Transverse colon (tissue), 4 donors: Measurements from ENCODE around the gene PHPT1. TPM values are rescaled to one million over a fixed set of nuclear protein-coding genes. Genes with fewer than 3 reads are reported as not detected.

Experiments
- DNase-seq: peaks from one replicate; pipeline ENCODE4 v3.0.0-alpha.2; 2019
- H3K27ac ChIP-seq, 4 donors: fragments of 200-600 bp; sonication (generic); 2 replicates each; pipeline ENCODE4 v1.5.1; 2016 to 2018; ENCODE audit warnings: inconsistent platforms in 4 of 4
- H3K27me3 ChIP-seq: fragments of 200-600 bp; sonication (generic); 2 replicates; pipeline ENCODE4 v1.5.1; 2017; ENCODE audit warnings: inconsistent platforms
- H3K36me3 ChIP-seq, 4 donors: fragments of 200-600 bp; sonication (generic); 2 replicates each; pipeline ENCODE4 v1.5.1; 2017 to 2019; ENCODE audit warnings: inconsistent platforms in 4 of 4
- H3K4me1 ChIP-seq, 4 donors: fragments of 200-600 bp; sonication (generic); 2 replicates each; pipeline ENCODE4 v1.5.1; 2017 to 2020; ENCODE audit warnings: inconsistent platforms in 4 of 4
- H3K4me3 ChIP-seq, 4 donors: fragments of 200-600 bp; sonication (generic); 1 replicate in 1 of 4; 2 replicates in 3 of 4; pipeline versions ENCODE4 v1.5.1 to v1.6.1; 2017 to 2019; ENCODE audit warnings: inconsistent platforms in 4 of 4
- H3K9me3 ChIP-seq, 2 donors: fragments of 200-600 bp; sonication (generic); 2 replicates each; pipeline ENCODE4 v1.5.1; 2017 to 2019; ENCODE audit warnings: inconsistent platforms in 2 of 2
- CTCF ChIP-seq, 5 experiments: fragments of 200-600 bp in 3 of 5; fragments of 450-650 bp in 2 of 5; sonication (generic) in 3 of 5; IDR thresholded peaks; 1 replicate in 2 of 5; 2 replicates in 3 of 5; pipeline ENCODE4 v1.5.1; 2016 to 2017; ENCODE audit warnings: antibody characterized with exemption in 5 of 5, inconsistent platforms in 3 of 5, mild to moderate bottlenecking in 2 of 5, moderate library complexity in 1 of 5
- EP300 ChIP-seq: sonication (generic); formaldehyde crosslinking; IDR thresholded peaks from one replicate; pipeline ENCODE4 v1.6.1; 2017; ENCODE audit warnings: antibody characterized with exemption, low read depth
- POLR2A ChIP-seq: fragments of 450-650 bp; IDR thresholded peaks from one replicate; pipeline ENCODE4 v1.6.1; 2016; ENCODE audit warnings: antibody characterized with exemption, mild to moderate bottlenecking, moderate library complexity
- POLR2AphosphoS5 ChIP-seq, 3 donors: sonication (generic); formaldehyde crosslinking; IDR thresholded peaks; one replicate each; pipeline ENCODE4 v1.6.1; 2016; ENCODE audit warnings: antibody characterized with exemption in 3 of 3
- WGBS, 2 donors: methylation state at CpG; one replicate each; pipeline ENCODE4 v1.1.5; 2018; ENCODE audit warnings: low coverage in 1 of 2; 5-methylcytosine and 5-hydroxymethylcytosine counted together
- in situ Hi-C, 4 donors: fragments of 200-750 bp; cut with MboI; loops; one replicate each; pipeline versions ENCODE4 v1.15.0 to v1.15.1; 2017; ENCODE audit warnings: low sequenced_read_pairs in 3 of 4, low pct_ligation_motif_present in 1 of 4, low pct_unique_long_range_greater_than_20kb in 1 of 4
- intact Hi-C: fragments of 100-400 bp; cut with DNase I; formaldehyde crosslinking; loops from one replicate; pipeline ENCODE4 v1.15.1; 2023; ENCODE audit warnings: low total_unique reads
- total RNA-seq, 4 donors: library from RNA; depleted of rRNA; stranded (reverse); fragments of >200 nt; gene quantifications; one replicate each; pipeline ENCODE4 v1.1.0, GENCODE V29; 2016

PHPT1 gene
- total RNA-seq, 4 donors from 2014 or later = 69.7 to 134 (median 107) TPM

GRCh38 chr9:136856541-136857141, 7.4 kb downstream of the PHPT1 start:
- in situ Hi-C loops = no loop called here
- H3K36me3 ChIP-seq = peaks cover 0 to 5% (median under 1%) of the 10 kb centered on the region in 4 donors
- H3K4me3 ChIP-seq = no peak overlapping the region
- intact Hi-C loops = no loop called here
- DNase-seq = peak; percentile 11
- no peaks in the 10 kb centered on the region for H3K27me3 ChIP-seq
- WGBS, 2 donors = 81% methylated on average over 11 of the region's 14 CpGs; no CpG with 5 or more reads in 1 of the 2 donors
- no peak for TF ChIP-seq POLR2A
- no peak for TF ChIP-seq CTCF (IDR thresholded peaks at IDR 0.05)
- TF ChIP-seq POLR2AphosphoS5 (IDR thresholded peaks at IDR 0.05) = no peak
- TF ChIP-seq EP300 = no peak
- peak overlapping the region in 2 of 4 donors; percentile 91 to 92 for H3K27ac ChIP-seq
- H3K4me1 ChIP-seq = peaks cover 28 to 49% (median 40%) of the 10 kb centered on the region in 4 donors
- no peaks in the 10 kb centered on the region for H3K9me3 ChIP-seq

GRCh38 chr9:136857166-136857565, 8.0 kb downstream of the PHPT1 start:
- Histone ChIP-seq H3K36me3 (peaks cover 0 to 8% (median 3%) of the 10 kb centered on the region in 4 donors), H3K27ac (peak overlapping the region; percentile 89 to 92 (median 92)), H3K4me3 (no peak overlapping the region), H3K9me3 (no peaks in the 10 kb centered on the region), H3K27me3 (no peaks in the 10 kb centered on the region), H3K4me1 (peaks cover 28 to 52% (median 40%) of the 10 kb centered on the region in 4 donors)
- peak; percentile 9 for DNase-seq
- TF ChIP-seq POLR2AphosphoS5 (IDR thresholded peaks at IDR 0.05) (no peak), CTCF (IDR thresholded peaks at IDR 0.05) (no peak), POLR2A (no peak), EP300 (no peak)
- in situ Hi-C loops (no loop called here), intact Hi-C loops (no loop called here)
- WGBS, 2 donors = 79% methylated on average over 14 of the region's 19 CpGs; no CpG with 5 or more reads in 1 of the 2 donors

GRCh38 chr9:136857581-136858412, 8.6 kb downstream of the PHPT1 start:
- Histone ChIP-seq H3K4me1 (peaks cover 28 to 52% (median 40%) of the 10 kb centered on the region in 4 donors), H3K9me3 (no peaks in the 10 kb centered on the region), H3K4me3 (no peak overlapping the region), H3K27me3 (no peaks in the 10 kb centered on the region), H3K36me3 (peaks cover 0 to 14% (median 6%) of the 10 kb centered on the region in 4 donors), H3K27ac (peak overlapping the region; percentile 89 to 92 (median 92))
- peak in 2 of 5 experiments; percentile 23 to 55 for TF ChIP-seq CTCF (IDR thresholded peaks at IDR 0.05)
- TF ChIP-seq POLR2AphosphoS5 (IDR thresholded peaks at IDR 0.05) = peak in 2 of 3 donors; percentile 22 to 64
- no peak for TF ChIP-seq EP300
- peak; percentile 27 for TF ChIP-seq POLR2A
- intact Hi-C loops (no loop called here), in situ Hi-C loops (no loop called here)
- WGBS, 2 donors = 60% methylated on average over 18 of the region's 29 CpGs; no CpG with 5 or more reads in 1 of the 2 donors
- peak; percentile 83 for DNase-seq

GRCh38 chr9:136858452-136858843, 9.2 kb downstream of the PHPT1 start:
- Histone ChIP-seq H3K36me3 (peaks cover 0 to 21% (median 10%) of the 10 kb centered on the region in 4 donors), H3K27ac (peak overlapping the region; percentile 89 to 92 (median 92)), H3K9me3 (no peaks in the 10 kb centered on the region), H3K4me3 (no peak overlapping the region), H3K27me3 (no peaks in the 10 kb centered on the region), H3K4me1 (peaks cover 28 to 52% (median 40%) of the 10 kb centered on the region in 4 donors)
- in situ Hi-C loops = no loop called here
- 72% methylated on average over 14 of the region's 15 CpGs; no CpG with 5 or more reads in 1 of the 2 donors for WGBS, 2 donors
- no peak for DNase-seq
- TF ChIP-seq CTCF (IDR thresholded peaks at IDR 0.05) = no peak
- TF ChIP-seq POLR2AphosphoS5 (IDR thresholded peaks at IDR 0.05) = no peak
- no peak for TF ChIP-seq EP300
- TF ChIP-seq POLR2A = no peak
- intact Hi-C loops = no loop called here
